GM10847 (cell line): ENCODE measurements around the gene SLC26A9.

Experiments
- POLR2A ChIP-seq: IDR thresholded peaks from 2 replicates; pipeline ENCODE4 v1.6.1; 2011; ENCODE audit not compliant: insufficient read length; ENCODE audit errors: extremely low read depth

The SLC26A9 gene

DNA sequence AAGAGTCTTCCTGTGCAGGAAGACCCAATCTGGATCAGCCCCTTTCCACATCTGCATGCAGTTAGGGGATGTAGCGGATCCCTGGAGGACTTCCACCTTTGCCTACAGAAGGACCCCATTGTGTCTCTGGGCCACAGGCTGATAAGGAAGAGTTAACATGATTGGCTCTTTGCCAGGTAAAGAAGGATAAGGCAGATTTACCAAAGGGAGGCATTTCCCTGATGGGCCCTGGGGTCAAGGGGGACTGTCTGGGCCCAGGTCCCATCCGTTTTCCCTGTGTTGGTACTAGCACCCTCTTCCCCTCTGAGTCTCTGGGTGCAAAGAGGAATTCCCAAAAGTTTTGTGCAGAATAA, 29.1 kb downstream of the SLC26A9 start:
- TF ChIP-seq POLR2A, result no peak

DNA sequence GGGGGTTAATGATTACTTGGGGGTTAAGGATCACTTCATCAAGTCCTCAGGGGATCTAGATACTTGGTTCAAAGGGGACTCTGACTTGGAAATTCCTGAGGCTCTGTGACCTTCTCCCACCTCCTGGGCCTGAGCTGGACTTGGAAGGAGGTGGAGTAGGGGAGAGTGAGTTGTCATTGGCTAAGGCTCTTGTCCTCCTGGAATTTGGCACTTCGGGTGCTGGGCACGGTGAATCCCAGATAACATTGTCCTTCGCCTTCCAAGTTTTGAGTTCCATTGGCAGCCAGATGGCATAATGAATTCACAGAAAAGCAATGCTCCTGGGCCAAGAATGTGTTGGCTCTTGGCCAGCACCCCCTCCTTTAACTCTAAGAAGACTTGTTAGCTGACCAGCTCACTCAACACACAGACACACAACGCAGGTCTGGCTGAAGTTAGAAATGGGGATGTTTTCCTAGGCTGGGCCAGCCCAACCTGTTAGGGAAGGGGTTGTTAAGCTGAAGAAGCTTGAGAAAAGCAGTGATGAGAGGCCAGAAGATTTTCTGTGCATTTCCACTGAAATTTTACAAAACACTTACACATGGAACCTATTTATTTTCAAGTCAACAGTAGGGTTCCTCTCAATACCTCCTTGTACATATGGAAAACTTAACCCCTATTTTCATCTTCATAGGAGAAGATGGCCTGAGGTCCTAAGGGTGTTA, 29.7 kb downstream of the SLC26A9 start:
- TF ChIP-seq POLR2A, result no peak

DNA sequence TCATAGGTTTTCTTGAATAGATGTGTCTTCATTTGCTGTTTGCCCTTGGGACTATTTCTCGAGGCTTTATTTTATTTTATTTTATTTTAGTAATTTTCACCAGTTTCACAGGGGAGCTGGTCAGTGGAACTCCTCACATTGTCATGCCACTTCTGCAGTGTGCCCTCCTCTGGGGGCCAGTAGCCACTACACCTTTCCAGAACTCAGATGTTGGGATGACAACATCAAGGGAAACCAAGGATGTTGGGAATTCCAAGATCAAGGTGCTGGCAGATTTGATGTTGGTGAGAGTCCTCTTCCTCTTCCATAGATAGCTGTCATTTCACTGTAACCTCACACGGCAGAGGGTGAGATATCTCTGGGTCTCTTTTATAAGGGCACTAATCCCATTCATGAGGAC, 35.5 kb downstream of the SLC26A9 start:
- no peak for TF ChIP-seq POLR2A

DNA sequence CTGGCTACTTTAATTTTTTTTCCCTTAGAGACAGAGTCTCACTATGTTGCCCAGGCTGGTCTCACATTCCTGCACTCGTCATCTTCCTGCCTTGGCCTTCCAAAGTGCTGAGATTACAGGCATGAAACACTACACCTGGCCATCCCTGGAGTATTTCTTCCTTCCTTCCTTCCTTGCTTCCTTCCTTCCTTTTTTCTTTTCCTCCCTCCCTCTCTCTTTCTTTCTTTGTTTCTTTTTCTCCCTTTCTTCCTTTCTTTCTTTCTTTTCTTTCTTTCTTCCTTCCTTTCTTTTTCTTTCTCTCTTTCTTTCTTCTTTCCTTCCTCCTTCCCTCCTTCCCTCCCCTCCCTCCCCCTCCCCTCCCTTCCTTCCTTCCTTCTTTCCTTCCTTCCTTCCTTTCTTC, 46.9 kb downstream of the SLC26A9 start:
- TF ChIP-seq POLR2A, result no peak

DNA sequence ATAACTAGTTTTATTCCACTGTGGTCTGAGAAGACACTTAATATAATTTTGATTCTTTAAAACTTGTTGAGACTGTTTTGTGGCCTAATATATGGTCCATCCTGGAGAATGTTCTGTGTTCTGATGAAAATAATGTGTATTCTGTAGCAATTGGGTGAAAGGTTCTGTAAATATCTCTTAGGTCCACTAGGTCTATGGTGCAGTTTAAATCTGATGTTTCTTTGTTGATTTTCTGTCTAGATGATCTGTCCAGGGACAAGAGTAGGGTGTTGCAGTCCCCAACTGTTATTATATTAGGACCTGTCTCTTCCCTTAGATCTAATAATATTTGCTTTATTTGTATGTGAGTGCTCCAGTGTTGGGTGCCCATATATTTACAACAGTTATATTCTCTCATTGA, 59.5 kb downstream of the SLC26A9 start:
- TF ChIP-seq POLR2A, result no peak

DNA sequence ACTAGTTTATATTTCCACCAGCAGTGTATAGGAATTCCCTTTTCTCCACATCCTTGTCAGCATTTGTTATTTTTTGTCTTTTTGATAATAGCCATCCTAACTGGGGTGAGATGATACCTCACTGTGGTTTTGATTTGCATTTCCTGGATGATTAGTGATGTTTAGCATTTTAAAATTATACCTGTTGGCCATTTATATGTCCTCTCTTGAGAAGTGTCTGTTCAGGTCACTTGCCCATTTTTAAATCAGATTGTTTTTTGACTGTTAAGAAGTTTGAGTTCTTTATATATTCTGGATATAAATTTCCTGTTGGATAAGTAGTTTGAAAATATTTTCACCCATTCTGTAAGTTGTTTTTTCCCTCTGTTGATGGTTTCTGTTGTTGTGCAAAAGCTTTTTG, 62.3 kb downstream of the SLC26A9 start:
- TF ChIP-seq POLR2A, result no peak

DNA sequence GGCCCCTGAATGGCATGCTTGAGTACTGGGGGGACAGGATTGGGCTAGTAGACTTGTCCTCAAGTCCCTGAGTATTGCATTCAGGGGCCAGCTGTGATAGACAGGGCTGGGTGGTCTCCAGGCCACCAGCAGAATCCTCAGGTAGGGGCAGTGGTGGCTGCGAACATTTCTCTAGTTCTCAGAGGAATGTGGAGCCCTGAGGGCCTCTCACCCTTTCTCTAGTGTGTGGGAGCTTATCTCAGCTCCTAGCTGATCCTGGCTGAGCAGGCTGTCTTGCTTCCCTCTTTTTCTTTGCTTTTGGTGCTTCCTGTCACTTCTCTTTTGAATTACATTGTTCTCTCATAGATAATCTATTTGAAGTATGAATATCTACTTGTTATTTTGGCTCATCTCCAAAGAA, 63.3 kb downstream of the SLC26A9 start:
- TF ChIP-seq POLR2A, result no peak

DNA sequence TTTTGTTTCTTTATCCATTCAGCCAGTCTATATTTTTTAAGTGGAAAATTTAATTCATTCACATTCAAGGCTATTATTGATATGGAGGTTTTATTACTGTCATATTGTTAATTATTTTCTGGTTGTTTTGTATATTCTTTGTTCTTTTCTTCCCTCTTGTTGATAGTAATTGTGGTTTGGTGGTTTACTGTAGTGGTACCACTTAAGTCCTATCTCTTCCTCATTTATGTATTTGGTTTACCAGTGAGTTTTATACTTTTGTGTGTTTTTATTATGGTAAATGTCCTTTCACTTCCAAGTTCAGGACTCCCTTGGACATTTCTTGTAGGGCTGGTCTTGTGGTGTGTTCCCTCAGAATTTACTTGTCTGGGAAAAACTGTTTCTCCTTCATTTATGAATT, 65.2 kb downstream of the SLC26A9 start:
- TF ChIP-seq POLR2A, result no peak

DNA sequence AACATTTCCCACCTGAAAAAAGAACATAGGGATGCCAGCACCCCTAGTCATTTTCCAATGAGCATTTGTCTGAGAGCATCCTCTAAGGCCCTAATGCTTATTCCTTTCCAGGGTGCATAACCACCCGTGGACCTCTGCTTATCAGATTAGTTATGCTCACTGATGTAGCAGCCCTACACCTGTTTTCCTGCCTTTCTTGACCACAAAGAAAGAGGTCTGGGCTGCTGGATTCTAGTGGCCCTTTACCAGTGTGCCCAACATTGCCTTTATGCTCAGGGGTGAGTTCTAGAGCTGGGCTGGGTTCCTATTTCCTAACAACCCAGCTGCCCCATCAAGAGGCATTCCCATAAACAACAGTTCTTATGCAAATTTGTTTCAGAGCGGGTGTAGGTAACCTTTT, 73.0 kb downstream of the SLC26A9 start:
- no peak for TF ChIP-seq POLR2A
